Breast epithelium (tissue), 3 donors: ENCODE data around the gene IDS.

Source experiments
- POLR2A ChIP-seq: fragments of 450-650 bp; IDR thresholded peaks from one replicate; pipeline ENCODE4 v1.6.1; 2016; ENCODE audit warnings: antibody characterized with exemption, mild to moderate bottlenecking, moderate library complexity
- POLR2AphosphoS5 ChIP-seq, 3 donors: sonication (generic); formaldehyde crosslinking; IDR thresholded peaks; one replicate each; pipeline ENCODE4 v1.6.1; 2017; ENCODE audit warnings: antibody characterized with exemption in 3 of 3
- TF ChIP-seq, protein P1 (sequence below), 3 donors: fragments of 450-650 bp; IDR thresholded peaks; one replicate each; pipeline ENCODE4 v1.5.1; 2016 to 2017; ENCODE audit warnings: antibody characterized with exemption in 3 of 3, mild to moderate bottlenecking in 3 of 3, moderate library complexity in 3 of 3

DNA sequence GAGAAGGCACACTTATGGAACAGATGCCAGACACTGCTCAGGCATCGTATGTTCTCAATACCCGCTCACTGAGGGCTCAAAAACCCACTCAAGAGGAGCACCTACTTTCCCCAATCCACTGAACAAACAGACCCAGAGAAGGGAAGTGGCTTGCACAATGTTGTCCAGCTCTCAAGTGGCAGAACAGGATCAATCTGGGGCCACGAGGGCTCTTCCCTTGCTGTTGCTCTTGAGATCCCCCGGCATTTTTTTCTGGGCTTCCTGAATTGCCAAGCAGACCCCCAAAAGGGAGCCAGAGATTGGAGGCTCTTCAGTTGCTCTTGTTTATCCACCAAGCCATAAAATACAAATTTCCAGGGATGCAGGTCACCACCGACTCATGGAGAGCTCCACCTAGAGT is 35.7 kb downstream of the IDS start:
- TF ChIP-seq, protein P1, sequence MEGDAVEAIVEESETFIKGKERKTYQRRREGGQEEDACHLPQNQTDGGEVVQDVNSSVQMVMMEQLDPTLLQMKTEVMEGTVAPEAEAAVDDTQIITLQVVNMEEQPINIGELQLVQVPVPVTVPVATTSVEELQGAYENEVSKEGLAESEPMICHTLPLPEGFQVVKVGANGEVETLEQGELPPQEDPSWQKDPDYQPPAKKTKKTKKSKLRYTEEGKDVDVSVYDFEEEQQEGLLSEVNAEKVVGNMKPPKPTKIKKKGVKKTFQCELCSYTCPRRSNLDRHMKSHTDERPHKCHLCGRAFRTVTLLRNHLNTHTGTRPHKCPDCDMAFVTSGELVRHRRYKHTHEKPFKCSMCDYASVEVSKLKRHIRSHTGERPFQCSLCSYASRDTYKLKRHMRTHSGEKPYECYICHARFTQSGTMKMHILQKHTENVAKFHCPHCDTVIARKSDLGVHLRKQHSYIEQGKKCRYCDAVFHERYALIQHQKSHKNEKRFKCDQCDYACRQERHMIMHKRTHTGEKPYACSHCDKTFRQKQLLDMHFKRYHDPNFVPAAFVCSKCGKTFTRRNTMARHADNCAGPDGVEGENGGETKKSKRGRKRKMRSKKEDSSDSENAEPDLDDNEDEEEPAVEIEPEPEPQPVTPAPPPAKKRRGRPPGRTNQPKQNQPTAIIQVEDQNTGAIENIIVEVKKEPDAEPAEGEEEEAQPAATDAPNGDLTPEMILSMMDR (IDR thresholded peaks at IDR 0.05) = no peak
- TF ChIP-seq POLR2A = no peak
- no peak for TF ChIP-seq POLR2AphosphoS5 (IDR thresholded peaks at IDR 0.05)
